ENCODE results near the gene TENM3. TPM values are rescaled to one million over a fixed set of nuclear protein-coding genes. Genes with fewer than 3 reads are reported as not detected.

The TENM3 gene
- total and polyA plus RNA-seq, 5 experiments from 2014 or later: not detected

DNA sequence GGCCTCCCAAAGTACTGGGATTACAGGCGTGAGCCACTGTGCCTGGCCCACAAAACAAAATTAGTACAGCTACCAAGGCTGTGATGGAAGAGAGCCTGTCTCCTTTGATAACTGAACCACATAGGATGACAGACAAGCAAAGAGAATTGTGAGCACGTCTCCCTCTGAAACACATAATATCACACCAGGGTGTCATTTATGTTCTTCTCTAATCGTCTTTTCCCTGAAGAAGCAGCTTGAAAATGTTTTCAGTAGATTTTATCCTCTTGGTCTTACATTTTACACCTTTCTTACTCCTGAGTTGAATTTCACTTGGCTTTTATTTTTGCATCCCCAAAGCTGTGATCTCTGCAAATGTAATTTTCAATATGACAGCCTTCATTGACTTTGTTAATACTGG is 67.8 kb downstream of the TENM3 start:
- no peak for DNase-seq
- H3K9me3 Mint-ChIP-seq: peaks cover 8 to 23% (median 21%) of the 10 kb centered on the region in 9 donors
- H3K36me3 Mint-ChIP-seq: peaks cover 0 to 19% (median 0%) of the 10 kb centered on the region in 3 donors
- no peak overlapping the region for H3K4me3 Mint-ChIP-seq
- POLR2A ChIA-PET: no interaction called here
- no peak for ATAC-seq
- H3K27ac Mint-ChIP-seq: no peak overlapping the region
- no peaks in the 10 kb centered on the region for H3K27me3 Mint-ChIP-seq
- H3K4me1 Mint-ChIP-seq: no peaks in the 10 kb centered on the region

- Mint-ChIP-seq H3K4me1 (no peaks in the 10 kb centered on the region), H3K27me3 (no peaks in the 10 kb centered on the region)
- POLR2A ChIA-PET: no interaction called here
Measured at GRCh38 chr4:182314537-182314936, 71.3 kb downstream of the TENM3 start.

DNA sequence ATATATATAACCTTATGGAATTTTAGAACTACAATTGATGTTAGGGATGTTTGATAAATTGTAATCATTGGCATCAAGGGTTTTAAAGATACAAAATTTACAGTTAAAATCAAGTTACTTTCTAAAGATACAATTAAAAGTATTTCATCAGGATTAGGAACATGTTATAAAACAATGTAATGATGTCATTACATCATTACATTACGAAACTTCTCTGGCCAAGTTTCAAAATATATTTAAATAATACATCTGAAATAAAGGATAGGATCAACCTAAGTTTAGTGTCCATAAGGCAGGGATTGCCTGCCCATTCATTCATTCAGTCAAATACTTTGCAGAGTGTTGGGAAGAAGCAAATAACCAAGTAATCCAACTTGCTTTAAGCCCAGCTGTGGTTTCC is 75.1 kb downstream of the TENM3 start:
- no peak overlapping the region for H3K27ac Mint-ChIP-seq
- H3K4me3 Mint-ChIP-seq: no peak overlapping the region
- DNase-seq (no peak), ATAC-seq (no peak)
- peaks cover 11 to 48% (median 21%) of the 10 kb centered on the region in 9 donors for H3K9me3 Mint-ChIP-seq
- H3K36me3 Mint-ChIP-seq: peaks cover 0 to 26% (median 0%) of the 10 kb centered on the region in 3 donors
- POLR2A ChIA-PET: no interaction called here
- H3K27me3 Mint-ChIP-seq: peaks cover 0 to 6% (median 0%) of the 10 kb centered on the region in 5 donors
- no peaks in the 10 kb centered on the region for H3K4me1 Mint-ChIP-seq

More at GRCh38 chr4:182314537-182314936, 71.3 kb downstream of the TENM3 start:
- Mint-ChIP-seq H3K4me3 (no peak overlapping the region), H3K36me3 (peaks cover 0 to 21% (median 0%) of the 10 kb centered on the region in 3 donors), H3K27ac (no peak overlapping the region), H3K9me3 (peaks cover 11 to 41% (median 21%) of the 10 kb centered on the region in 9 donors)
- no peak for DNase-seq
- ATAC-seq: no peak

DNA sequence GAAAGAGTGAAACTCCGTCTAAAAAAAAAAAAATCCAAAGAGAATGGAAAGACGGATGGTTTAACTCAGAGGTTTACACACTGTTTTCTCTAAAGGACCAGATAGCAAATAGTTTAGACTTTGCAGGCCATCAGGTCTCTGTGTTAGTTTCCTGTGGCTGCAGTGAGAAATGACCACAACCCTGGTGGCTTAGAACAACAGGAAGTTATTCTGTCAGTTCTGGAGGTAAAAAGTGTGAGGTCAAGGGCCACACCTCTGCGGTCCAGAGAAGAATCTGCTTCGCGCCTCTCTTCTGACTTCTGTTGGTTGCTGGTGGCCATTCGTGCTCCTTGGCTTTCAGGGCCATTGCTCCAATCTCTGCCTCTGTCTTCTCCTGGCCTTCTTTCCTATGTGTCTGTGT is 76.9 kb downstream of the TENM3 start:
- ATAC-seq (no peak), DNase-seq (no peak)
- POLR2A ChIA-PET: no interaction called here
- no peak overlapping the region for H3K4me3 Mint-ChIP-seq
- no peak overlapping the region for H3K27ac Mint-ChIP-seq
- H3K36me3 Mint-ChIP-seq: peaks cover 0 to 14% (median 0%) of the 10 kb centered on the region in 3 donors
- H3K4me1 Mint-ChIP-seq: no peaks in the 10 kb centered on the region
- H3K9me3 Mint-ChIP-seq: peaks cover 3 to 34% (median 12%) of the 10 kb centered on the region in 9 donors
- H3K27me3 Mint-ChIP-seq: peaks cover 0 to 6% (median 0%) of the 10 kb centered on the region in 5 donors

GRCh38 chr4:182320580-182320979 is 77.4 kb downstream of the TENM3 start:
- DNase-seq (no peak), ATAC-seq (no peak)
- no peak overlapping the region for H3K4me3 Mint-ChIP-seq
- POLR2A ChIA-PET: no interaction called here
- peaks cover 0 to 10% (median 0%) of the 10 kb centered on the region in 3 donors for H3K36me3 Mint-ChIP-seq
- peaks cover 0 to 29% (median 9%) of the 10 kb centered on the region in 9 donors for H3K9me3 Mint-ChIP-seq
- peaks cover 0 to 6% (median 0%) of the 10 kb centered on the region in 5 donors for H3K27me3 Mint-ChIP-seq
- no peak overlapping the region for H3K27ac Mint-ChIP-seq
- no peaks in the 10 kb centered on the region for H3K4me1 Mint-ChIP-seq

DNA sequence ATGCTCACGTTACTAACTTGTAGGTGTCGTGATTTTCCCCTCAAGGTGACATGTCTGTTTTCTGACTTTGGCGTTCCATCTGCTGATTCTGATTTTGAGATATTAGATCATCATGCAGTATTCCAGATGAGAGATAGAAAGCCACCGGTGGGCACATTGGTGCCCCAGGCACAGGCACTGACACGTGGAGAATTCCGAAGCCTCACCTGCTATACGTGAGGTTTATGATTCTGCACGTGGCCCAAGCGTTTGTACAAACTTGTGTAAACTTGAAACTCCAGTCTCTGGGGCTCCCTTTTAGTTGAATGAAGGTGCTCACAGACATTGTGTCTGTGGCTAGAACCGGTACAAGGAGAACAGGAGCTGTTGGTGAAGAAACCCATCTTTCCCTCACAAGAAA is 81.1 kb downstream of the TENM3 start:
- Mint-ChIP-seq H3K27me3 (peaks cover 0 to 6% (median 2%) of the 10 kb centered on the region in 5 donors), H3K4me3 (no peak overlapping the region), H3K9me3 (peaks cover 0 to 9% (median 0%) of the 10 kb centered on the region in 9 donors), H3K4me1 (no peaks in the 10 kb centered on the region), H3K36me3 (peaks cover 0 to 5% (median 0%) of the 10 kb centered on the region in 3 donors), H3K27ac (no peak overlapping the region)
- ATAC-seq (no peak), DNase-seq (no peak)
- POLR2A ChIA-PET: no interaction called here

DNA sequence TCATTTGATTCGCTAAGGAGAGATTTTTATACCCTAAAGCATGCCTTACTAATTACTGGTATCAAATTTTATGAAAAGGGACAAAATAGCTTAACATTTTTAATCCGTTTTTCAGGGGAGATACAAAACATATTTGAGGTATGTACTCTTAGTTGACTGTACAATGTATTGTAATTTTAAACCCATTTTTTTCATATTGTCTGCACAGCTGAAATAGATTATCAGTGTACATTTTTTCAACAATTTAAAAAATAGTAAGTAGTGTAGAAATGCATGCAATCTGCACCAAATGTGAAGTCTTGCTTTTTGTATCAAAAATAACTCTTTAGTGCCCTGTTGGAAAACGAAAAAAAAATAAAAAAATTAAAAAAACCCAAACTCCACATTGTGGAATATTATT is 82.2 kb downstream of the TENM3 start:
- H3K27me3 Mint-ChIP-seq: peaks cover 0 to 6% (median 6%) of the 10 kb centered on the region in 5 donors
- H3K4me1 Mint-ChIP-seq: no peaks in the 10 kb centered on the region
- H3K27ac Mint-ChIP-seq: no peak overlapping the region

DNA sequence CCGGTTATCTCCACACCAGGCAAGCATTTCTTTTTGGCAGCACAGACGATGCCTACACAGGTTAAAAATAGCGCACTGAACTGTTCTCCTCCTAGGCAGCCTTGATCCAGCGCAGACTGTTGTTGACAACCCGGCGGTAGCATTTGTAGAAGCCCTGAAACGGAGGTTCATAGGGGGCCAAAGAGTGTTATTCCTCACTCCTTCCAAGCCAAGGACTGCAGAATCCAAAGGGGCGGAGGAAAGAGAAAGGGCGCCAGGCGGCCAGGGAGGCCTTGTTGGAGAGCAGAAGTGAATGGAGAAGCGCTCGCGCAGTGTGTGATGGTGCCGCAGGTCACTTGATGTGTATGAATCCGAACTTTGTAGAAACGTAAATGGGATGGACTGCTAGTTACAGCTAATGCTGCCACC is 82.7 kb downstream of the TENM3 start:
- Mint-ChIP-seq H3K4me1 (no peaks in the 10 kb centered on the region), H3K27me3 (peaks cover 0 to 9% (median 6%) of the 10 kb centered on the region in 5 donors), H3K9me3 (peaks cover 0 to 4% (median 0%) of the 10 kb centered on the region in 9 donors), H3K27ac (no peak overlapping the region), H3K4me3 (no peak overlapping the region), H3K36me3 (no peaks in the 10 kb centered on the region)
- DNase-seq (no peak), ATAC-seq (no peak)
- POLR2A ChIA-PET: no interaction called here

More for the DNA sequence above, 82.2 kb downstream of the TENM3 start:
- DNase-seq (no peak), ATAC-seq (no peak)
- Mint-ChIP-seq H3K36me3 (peaks cover 0 to 2% (median 0%) of the 10 kb centered on the region in 3 donors), H3K4me3 (no peak overlapping the region), H3K9me3 (peaks cover 0 to 4% (median 0%) of the 10 kb centered on the region in 9 donors)
- POLR2A ChIA-PET: no interaction called here

- DNase-seq: no peak
- POLR2A ChIA-PET: no interaction called here
- no peaks in the 10 kb centered on the region for H3K36me3 Mint-ChIP-seq
- H3K4me1 Mint-ChIP-seq: no peaks in the 10 kb centered on the region
- H3K9me3 Mint-ChIP-seq: peaks cover 0 to 4% (median 0%) of the 10 kb centered on the region in 9 donors
- ATAC-seq: no peak
- peaks cover 0 to 9% (median 2%) of the 10 kb centered on the region in 5 donors for H3K27me3 Mint-ChIP-seq
- no peak overlapping the region for H3K27ac Mint-ChIP-seq
- no peak overlapping the region for H3K4me3 Mint-ChIP-seq
Measured at GRCh38 chr4:182328505-182328904, 85.3 kb downstream of the TENM3 start.

DNA sequence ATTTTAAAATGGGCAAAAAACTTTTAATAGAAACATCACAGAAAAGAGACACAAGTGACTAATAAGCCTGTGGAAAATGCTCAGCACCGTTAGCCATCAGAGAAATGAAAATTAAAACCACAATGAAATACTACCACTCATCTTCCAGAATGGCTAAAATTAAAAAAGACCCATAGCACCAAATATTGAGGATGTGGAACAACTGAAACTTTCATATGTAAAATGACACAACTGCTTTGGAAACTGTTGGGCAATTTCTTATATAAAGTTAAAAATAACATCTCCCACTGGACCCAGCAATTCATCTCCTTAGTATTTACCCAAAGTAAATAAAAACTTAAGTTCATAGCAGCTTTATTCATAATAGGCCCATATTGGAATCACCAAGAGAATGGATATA is 94.2 kb downstream of the TENM3 start:
- no peak overlapping the region for H3K27ac Mint-ChIP-seq
- H3K36me3 Mint-ChIP-seq: no peaks in the 10 kb centered on the region
- DNase-seq: no peak
- peaks cover 0 to 1% (median 0%) of the 10 kb centered on the region in 9 donors for H3K9me3 Mint-ChIP-seq
- no peak for ATAC-seq
- POLR2A ChIA-PET: no interaction called here
- H3K27me3 Mint-ChIP-seq: peaks cover 0 to 10% (median 0%) of the 10 kb centered on the region in 5 donors
- H3K4me3 Mint-ChIP-seq: no peak overlapping the region
- no peaks in the 10 kb centered on the region for H3K4me1 Mint-ChIP-seq

DNA sequence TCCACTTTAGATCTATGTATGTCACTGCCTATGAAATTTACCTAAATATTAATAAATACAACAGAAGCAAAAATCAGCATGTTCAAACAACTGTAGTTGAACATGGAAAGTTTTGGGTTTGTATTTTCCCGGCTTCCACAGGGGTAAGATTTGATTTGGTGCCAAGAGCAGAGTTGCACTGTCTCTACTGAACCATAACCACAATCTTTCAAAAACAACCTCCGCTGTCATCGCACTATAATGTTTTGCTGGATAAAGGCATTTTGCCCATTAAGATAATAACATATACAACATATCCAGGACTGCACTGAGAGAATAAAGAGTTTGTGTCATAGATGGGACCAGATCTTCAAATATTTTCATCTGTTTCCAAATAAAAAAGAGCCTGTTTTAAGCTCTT is 94.9 kb downstream of the TENM3 start:
- no peaks in the 10 kb centered on the region for H3K36me3 Mint-ChIP-seq
- POLR2A ChIA-PET: no interaction called here
- H3K4me1 Mint-ChIP-seq: no peaks in the 10 kb centered on the region
- no peak overlapping the region for H3K27ac Mint-ChIP-seq
- ATAC-seq (no peak), DNase-seq (no peak)
- peaks cover 0 to 10% (median 0%) of the 10 kb centered on the region in 5 donors for H3K27me3 Mint-ChIP-seq
- no peak overlapping the region for H3K4me3 Mint-ChIP-seq
- peaks cover 0 to 1% (median 0%) of the 10 kb centered on the region in 9 donors for H3K9me3 Mint-ChIP-seq

- POLR2A ChIA-PET: no interaction called here
- H3K27ac Mint-ChIP-seq: no peak overlapping the region
- H3K4me3 Mint-ChIP-seq: no peak overlapping the region
- no peaks in the 10 kb centered on the region for H3K4me1 Mint-ChIP-seq
- no peaks in the 10 kb centered on the region for H3K36me3 Mint-ChIP-seq
- no peak for DNase-seq
- H3K9me3 Mint-ChIP-seq: peaks cover 0 to 1% (median 0%) of the 10 kb centered on the region in 9 donors
- no peak for ATAC-seq
- peaks cover 0 to 10% (median 0%) of the 10 kb centered on the region in 5 donors for H3K27me3 Mint-ChIP-seq
Measured at GRCh38 chr4:182338746-182339145, 95.5 kb downstream of the TENM3 start.

- Mint-ChIP-seq H3K27me3 (peaks cover 0 to 13% (median 1%) of the 10 kb centered on the region in 5 donors), H3K36me3 (no peaks in the 10 kb centered on the region), H3K27ac (no peak overlapping the region), H3K9me3 (peaks cover 0 to 1% (median 0%) of the 10 kb centered on the region in 9 donors), H3K4me1 (no peaks in the 10 kb centered on the region), H3K4me3 (no peak overlapping the region)
- ATAC-seq (no peak), DNase-seq (no peak)
- POLR2A ChIA-PET: no interaction called here
Measured at GRCh38 chr4:182339221-182339641, 96.0 kb downstream of the TENM3 start.

DNA sequence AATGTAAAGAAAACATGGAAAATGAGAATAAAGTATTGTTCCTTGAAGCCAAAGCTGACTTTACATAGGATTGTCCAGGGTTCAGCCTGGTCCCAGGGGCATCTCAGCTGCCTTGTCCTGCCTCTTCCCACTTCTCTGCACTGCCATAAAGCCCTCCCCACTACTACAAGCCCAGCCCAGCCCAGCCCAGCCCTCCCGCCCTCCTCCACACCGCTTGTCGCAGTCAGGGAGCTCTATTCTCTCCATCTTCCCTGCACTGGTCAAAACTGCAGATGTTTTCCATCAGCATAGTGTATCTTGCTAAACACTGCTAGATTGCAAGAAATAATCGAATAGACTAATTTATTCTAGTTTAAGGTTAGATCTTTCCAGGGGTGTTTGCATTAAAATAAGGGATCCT is 100.3 kb downstream of the TENM3 start:
- ATAC-seq (no peak), DNase-seq (no peak)
- no peaks in the 10 kb centered on the region for H3K36me3 Mint-ChIP-seq
- H3K27ac Mint-ChIP-seq: no peak overlapping the region
- H3K27me3 Mint-ChIP-seq: peaks cover 4 to 35% (median 8%) of the 10 kb centered on the region in 5 donors
- no peaks in the 10 kb centered on the region for H3K4me1 Mint-ChIP-seq
- POLR2A ChIA-PET: no interaction called here
- H3K4me3 Mint-ChIP-seq: no peak overlapping the region
- H3K9me3 Mint-ChIP-seq: peaks cover 0 to 3% (median 0%) of the 10 kb centered on the region in 9 donors

All from naive thymus-derived CD8-positive, alpha-beta T cell (primary cell).